Measurements from ENCODE around the gene SCAANT1. TPM values are rescaled to one million over a fixed set of nuclear protein-coding genes. Genes with fewer than 3 reads are reported as not detected.
A peak's percentile ranks its signal among the peaks of the same experiment; 100 is the strongest.

The SCAANT1 gene
- polyA plus RNA-seq, 3 donors: 0.53 TPM; not detected in 2

- no peak for DNase-seq (ENCODE audit: low read depth in 3 of 3, low spot score in 2 of 3)
Observed at GRCh38 chr3:63864008-63864964, 47.9 kb downstream of the SCAANT1 start.

DNA sequence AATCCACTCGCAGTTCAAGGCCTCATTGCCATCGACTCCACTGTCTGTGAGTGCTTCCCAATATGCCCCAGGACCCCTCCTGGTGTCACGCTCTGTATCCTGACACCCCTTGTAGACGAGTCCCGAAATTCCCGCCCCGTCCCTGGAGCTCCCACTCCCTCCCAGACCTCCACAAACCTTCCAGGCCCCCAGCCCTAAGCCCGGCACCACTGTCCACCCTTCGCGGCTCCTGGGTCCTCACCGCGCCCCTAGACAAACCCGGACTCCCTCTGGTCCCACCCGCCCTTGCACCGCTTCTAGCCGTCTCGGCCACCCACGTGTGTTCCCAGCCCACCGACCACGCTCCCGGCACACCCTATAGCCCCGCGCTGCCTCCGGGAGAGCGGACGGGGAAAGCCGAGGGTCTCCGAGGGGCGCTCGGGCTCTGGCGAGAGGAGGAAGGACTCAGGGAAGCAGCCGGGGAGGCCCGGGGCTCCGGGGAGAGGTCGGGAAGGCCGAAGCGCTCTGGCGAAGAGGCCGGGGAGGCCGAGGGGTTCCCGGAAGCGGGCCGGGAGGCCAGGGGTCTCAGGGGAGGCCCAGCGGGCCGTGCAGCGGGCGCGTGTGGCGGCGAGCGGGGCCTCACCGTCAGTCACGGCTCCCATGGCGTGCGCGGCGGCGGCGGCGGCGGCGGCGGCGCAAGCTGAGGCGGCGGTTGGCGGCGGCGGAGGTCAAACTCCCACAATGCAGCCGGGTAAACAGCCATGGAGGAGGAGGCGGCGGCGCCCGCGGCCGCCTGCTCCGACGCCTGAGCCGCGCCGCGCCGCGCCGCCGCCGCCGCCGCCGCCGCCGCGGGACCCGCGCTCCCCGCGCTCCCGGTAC lies 48.8 kb downstream of the SCAANT1 start, which contains the start of the genes ATXN7 and THOC7:
Gene ATXN7, plus strand, starts transcription at position 718 of the 858 bp plus-strand sequence. CDS start 48,732 bp downstream, outside the sequence.
Gene THOC7, minus strand, starts transcription at position 656 of the 858 bp plus-strand sequence. Its CDS starts 15 bp downstream, at position 641.
- peak in 1 of 3 donors; percentile 32 for DNase-seq (ENCODE audit: low read depth in 3 of 3, low spot score in 2 of 3)

DNA sequence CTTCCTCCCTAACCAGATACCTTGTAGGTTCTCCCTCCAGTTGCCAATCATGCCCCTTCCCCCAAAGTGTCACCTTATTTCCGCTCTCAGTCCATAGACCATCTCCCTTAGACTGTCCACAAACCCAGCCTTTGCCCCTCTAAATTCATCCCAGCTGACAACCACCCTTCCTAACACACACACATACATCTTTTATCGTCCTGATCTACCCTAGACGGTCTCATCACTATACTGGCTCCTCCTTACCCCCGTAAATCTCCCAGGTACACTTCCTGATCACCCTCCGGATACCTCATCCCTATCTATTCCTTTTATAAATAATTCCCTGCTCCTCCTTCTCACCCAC lies 49.4 kb downstream of the SCAANT1 start:
- no peak for DNase-seq (ENCODE audit: low read depth in 3 of 3, low spot score in 2 of 3)

Other genes with a start within 250 kb of the SCAANT1 start
- under 1 TPM; 0.32 to 0.72 (median 0.40) TPM for gene C3orf49, start 93.1 kb downstream of the SCAANT1 start, polyA plus RNA-seq (ENCODE audit: insufficient read length in 3 of 3)
- gene THOC7, start 48.6 kb downstream of the SCAANT1 start, polyA plus RNA-seq (ENCODE audit: insufficient read length in 3 of 3): 100 to 1,000 TPM in 1 of 3 donors, 10 to 100 TPM in 2; 84.5 to 101 (median 95.6) TPM
- gene ATXN7, start 48.5 kb downstream of the SCAANT1 start, polyA plus RNA-seq (ENCODE audit: insufficient read length in 3 of 3): 10 to 100 TPM; 14.5 to 16.2 (median 14.9) TPM
- gene PSMD6, start 111.1 kb upstream of the SCAANT1 start, polyA plus RNA-seq (ENCODE audit: insufficient read length in 3 of 3): 100 to 1,000 TPM; 122 to 125 (median 124) TPM